ENCODE data around the gene OR10V1.

The OR10V1 gene

GRCh38 chr11:59713745-59714144, at the start of gene OR10V1:
Gene OR10V1 (minus strand): TSS chr11:59713845. CDS start chr11:59713845, 0 bp downstream.
- DNase-seq: no peak

- no peak for DNase-seq
Observed at GRCh38 chr11:59761993-59762392, 48.3 kb upstream of the OR10V1 start.

- no peak for DNase-seq
Observed at GRCh38 chr11:59760771-59761170, 47.1 kb upstream of the OR10V1 start.

GRCh38 chr11:59759900-59760299, 46.3 kb upstream of the OR10V1 start:
- DNase-seq: no peak

- no peak for DNase-seq
Observed at GRCh38 chr11:59758401-59759037, 44.9 kb upstream of the OR10V1 start.

- DNase-seq: no peak
Observed at GRCh38 chr11:59756845-59757244, 43.2 kb upstream of the OR10V1 start.

GRCh38 chr11:59756558-59756840, 42.9 kb upstream of the OR10V1 start:
- DNase-seq: peak; percentile 10

- DNase-seq: peak; percentile 63
Observed at GRCh38 chr11:59755701-59756557, 42.3 kb upstream of the OR10V1 start.

GRCh38 chr11:59754859-59755700, 41.4 kb upstream of the OR10V1 start, which contains the start of gene STX3:
Gene STX3 (plus strand): TSS chr11:59755376. CDS start chr11:59755606, 230 bp downstream.
- DNase-seq: peak; percentile 63

GRCh38 chr11:59754494-59754858, 40.8 kb upstream of the OR10V1 start:
- no peak for DNase-seq

- DNase-seq: peak; percentile 75
Observed at GRCh38 chr11:59753650-59754493, 40.2 kb upstream of the OR10V1 start.

GRCh38 chr11:59746111-59746510, 32.5 kb upstream of the OR10V1 start:
- DNase-seq: no peak

GRCh38 chr11:59730896-59731565, 17.4 kb upstream of the OR10V1 start:
- no peak for DNase-seq

- no peak for DNase-seq
Observed at GRCh38 chr11:59729834-59730233, 16.2 kb upstream of the OR10V1 start.

GRCh38 chr11:59728913-59729312, 15.3 kb upstream of the OR10V1 start:
- DNase-seq: no peak

- DNase-seq: no peak
Observed at GRCh38 chr11:59728154-59728553, 14.5 kb upstream of the OR10V1 start.

GRCh38 chr11:59727426-59727825, 13.8 kb upstream of the OR10V1 start:
- no peak for DNase-seq

GRCh38 chr11:59724066-59724465, 10.4 kb upstream of the OR10V1 start:
- DNase-seq: no peak

- no peak for DNase-seq
Observed at GRCh38 chr11:59719556-59719955, 5.9 kb upstream of the OR10V1 start.

- DNase-seq: no peak
Observed at GRCh38 chr11:59716051-59716450, 2.4 kb upstream of the OR10V1 start.

- no peak for DNase-seq
Observed at GRCh38 chr11:59710136-59710847, 3.4 kb downstream of the OR10V1 start.

All from fibroblast of skin of right biceps (primary cell).